Right atrium auricular region (tissue), 2 donors: ENCODE results near the gene CIB4. TPM values are rescaled to one million over a fixed set of nuclear protein-coding genes. Genes with fewer than 3 reads are reported as not detected.

Experiments used
- DNase-seq: peaks from one replicate; pipeline ENCODE4 v3.0.0-alpha.2; 2019; ENCODE audit warnings: low spot score
- H3K27ac ChIP-seq, 2 donors: fragments of 200-600 bp; sonication (generic); 1 replicate in 1 of 2; 2 replicates in 1 of 2; pipeline ENCODE4 v1.5.1; 2016 to 2019
- H3K27me3 ChIP-seq, 2 donors: fragments of 200-600 bp; sonication (generic); one replicate each; pipeline versions ENCODE4 v1.5.1 to v1.6.0; 2017 to 2019
- H3K36me3 ChIP-seq: fragments of 200-600 bp; sonication (generic); one replicate; pipeline ENCODE4 v1.5.1; 2016
- H3K4me1 ChIP-seq, 2 donors: fragments of 200-600 bp; sonication (generic); one replicate each; pipeline versions ENCODE4 v1.5.1 to v1.6.0; 2017 to 2019
- H3K4me3 ChIP-seq, 2 donors: fragments of 200-600 bp; sonication (generic); 1 replicate in 1 of 2; 2 replicates in 1 of 2; pipeline ENCODE4 v1.5.1; 2017 to 2019; ENCODE audit warnings: mild to moderate bottlenecking in 1 of 2, moderate library complexity in 1 of 2
- H3K9me3 ChIP-seq, 2 donors: fragments of 200-600 bp; sonication (generic); one replicate each; pipeline ENCODE4 v1.5.1; 2019
- total RNA-seq, 2 donors: library from RNA; depleted of rRNA; stranded (reverse); fragments of >200 nt; gene quantifications; one replicate each; pipeline ENCODE4 v1.1.0, GENCODE V29; 2016
- TF ChIP-seq, protein P1 (sequence below), 2 donors: fragments of 200-600 bp; sonication (generic); IDR thresholded peaks; one replicate each; pipeline ENCODE4 v1.5.1; 2019; ENCODE audit warnings: antibody characterized with exemption in 2 of 2

Gene CIB4
- total RNA-seq, 2 donors from 2014 or later: not detected

- Histone ChIP-seq H3K27ac (no peak overlapping the region), H3K4me3 (no peak overlapping the region), H3K4me1 (no peaks in the 10 kb centered on the region), H3K9me3 (no peaks in the 10 kb centered on the region), H3K36me3 (no peaks in the 10 kb centered on the region), H3K27me3 (no peaks in the 10 kb centered on the region)
- TF ChIP-seq, protein P1, sequence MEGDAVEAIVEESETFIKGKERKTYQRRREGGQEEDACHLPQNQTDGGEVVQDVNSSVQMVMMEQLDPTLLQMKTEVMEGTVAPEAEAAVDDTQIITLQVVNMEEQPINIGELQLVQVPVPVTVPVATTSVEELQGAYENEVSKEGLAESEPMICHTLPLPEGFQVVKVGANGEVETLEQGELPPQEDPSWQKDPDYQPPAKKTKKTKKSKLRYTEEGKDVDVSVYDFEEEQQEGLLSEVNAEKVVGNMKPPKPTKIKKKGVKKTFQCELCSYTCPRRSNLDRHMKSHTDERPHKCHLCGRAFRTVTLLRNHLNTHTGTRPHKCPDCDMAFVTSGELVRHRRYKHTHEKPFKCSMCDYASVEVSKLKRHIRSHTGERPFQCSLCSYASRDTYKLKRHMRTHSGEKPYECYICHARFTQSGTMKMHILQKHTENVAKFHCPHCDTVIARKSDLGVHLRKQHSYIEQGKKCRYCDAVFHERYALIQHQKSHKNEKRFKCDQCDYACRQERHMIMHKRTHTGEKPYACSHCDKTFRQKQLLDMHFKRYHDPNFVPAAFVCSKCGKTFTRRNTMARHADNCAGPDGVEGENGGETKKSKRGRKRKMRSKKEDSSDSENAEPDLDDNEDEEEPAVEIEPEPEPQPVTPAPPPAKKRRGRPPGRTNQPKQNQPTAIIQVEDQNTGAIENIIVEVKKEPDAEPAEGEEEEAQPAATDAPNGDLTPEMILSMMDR (IDR thresholded peaks at IDR 0.05): no peak
- no peak for DNase-seq
Measured at GRCh38 chr2:26540961-26541360, 100.2 kb downstream of the CIB4 start.

- H3K27ac ChIP-seq: no peak overlapping the region
- H3K27me3 ChIP-seq: no peaks in the 10 kb centered on the region
- TF ChIP-seq, protein P1 (IDR thresholded peaks at IDR 0.05): no peak
- no peaks in the 10 kb centered on the region for H3K36me3 ChIP-seq
- DNase-seq: no peak
- no peaks in the 10 kb centered on the region for H3K4me1 ChIP-seq
- H3K9me3 ChIP-seq: no peaks in the 10 kb centered on the region
- no peak overlapping the region for H3K4me3 ChIP-seq
Measured at GRCh38 chr2:26540306-26540705, 100.9 kb downstream of the CIB4 start.

- Histone ChIP-seq H3K4me1 (peaks cover 0 to 9% of the 10 kb centered on the region in 2 donors), H3K4me3 (no peak overlapping the region), H3K36me3 (no peaks in the 10 kb centered on the region), H3K27ac (no peak overlapping the region), H3K27me3 (no peaks in the 10 kb centered on the region), H3K9me3 (no peaks in the 10 kb centered on the region)
- TF ChIP-seq, protein P1 (IDR thresholded peaks at IDR 0.05): no peak
- DNase-seq: no peak
Measured at GRCh38 chr2:26537826-26538475, 103.2 kb downstream of the CIB4 start.

DNA sequence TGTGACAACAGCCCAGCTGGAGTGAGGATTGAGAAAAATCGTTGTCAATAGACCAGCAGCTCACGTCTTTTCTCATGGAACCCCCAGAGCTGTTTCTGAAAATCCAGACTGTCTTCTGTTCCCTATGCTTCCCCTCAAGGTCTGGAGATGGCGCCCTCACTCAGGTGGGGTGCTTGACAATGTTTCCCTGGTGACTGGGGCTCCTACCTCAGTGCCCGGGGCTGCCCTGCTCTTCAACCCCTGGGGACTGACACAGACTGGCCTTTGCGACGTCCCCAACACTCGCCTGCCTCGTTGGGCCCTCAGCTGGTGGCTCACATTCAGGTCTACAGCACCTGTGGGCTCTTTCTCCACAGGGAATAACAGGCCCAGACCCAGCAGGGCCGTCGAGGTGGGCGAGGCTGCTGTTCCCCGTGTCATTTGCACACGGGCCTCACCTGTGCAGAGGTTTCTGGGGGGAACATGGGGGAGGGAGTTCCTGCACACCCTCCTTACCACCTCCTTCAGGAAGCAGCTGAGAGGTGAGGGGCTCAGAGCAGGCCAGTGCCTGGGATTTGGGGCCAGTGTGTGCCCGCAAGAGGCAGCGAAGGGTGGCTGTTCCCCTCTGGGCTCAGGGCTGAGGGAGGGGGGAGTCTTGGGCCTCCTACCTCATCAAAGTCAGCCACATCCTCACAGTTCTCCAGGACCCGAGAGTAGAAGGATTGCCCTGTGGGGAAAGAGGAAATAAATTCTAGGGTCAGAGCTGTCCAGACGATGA lies 103.9 kb downstream of the CIB4 start:
- Histone ChIP-seq H3K27ac (no peak overlapping the region), H3K27me3 (no peaks in the 10 kb centered on the region), H3K36me3 (no peaks in the 10 kb centered on the region), H3K4me1 (peaks cover 0 to 9% of the 10 kb centered on the region in 2 donors), H3K9me3 (no peaks in the 10 kb centered on the region), H3K4me3 (no peak overlapping the region)
- DNase-seq: no peak
- TF ChIP-seq, protein P1 (IDR thresholded peaks at IDR 0.05): no peak

- H3K4me3 ChIP-seq: no peak overlapping the region
- no peak overlapping the region for H3K27ac ChIP-seq
- DNase-seq: no peak
- H3K27me3 ChIP-seq: no peaks in the 10 kb centered on the region
- H3K36me3 ChIP-seq: no peaks in the 10 kb centered on the region
- TF ChIP-seq, protein P1 (IDR thresholded peaks at IDR 0.05): no peak
- H3K9me3 ChIP-seq: no peaks in the 10 kb centered on the region
- H3K4me1 ChIP-seq: peaks cover 0 to 9% of the 10 kb centered on the region in 2 donors
Measured at GRCh38 chr2:26536371-26537068, 104.6 kb downstream of the CIB4 start.
